Esophagus squamous epithelium (tissue), 4 donors: ENCODE results near the gene PCOLCE2.

ENCODE experiments used
- POLR2A ChIP-seq, 4 donors: fragments of 450-650 bp; IDR thresholded peaks; one replicate each; pipeline ENCODE4 v1.6.1; 2017; ENCODE audit warnings: antibody characterized with exemption in 4 of 4, mild to moderate bottlenecking in 4 of 4, moderate library complexity in 3 of 4
- TF ChIP-seq, protein P1 (sequence below), 6 experiments: fragments of 450-650 bp in 4 of 6; fragments of 200-600 bp in 2 of 6; sonication (generic) in 2 of 6; IDR thresholded peaks; one replicate each; pipeline ENCODE4 v1.5.1; 2016 to 2019; ENCODE audit warnings: antibody characterized with exemption in 6 of 6, mild to moderate bottlenecking in 4 of 6, moderate library complexity in 4 of 6

DNA sequence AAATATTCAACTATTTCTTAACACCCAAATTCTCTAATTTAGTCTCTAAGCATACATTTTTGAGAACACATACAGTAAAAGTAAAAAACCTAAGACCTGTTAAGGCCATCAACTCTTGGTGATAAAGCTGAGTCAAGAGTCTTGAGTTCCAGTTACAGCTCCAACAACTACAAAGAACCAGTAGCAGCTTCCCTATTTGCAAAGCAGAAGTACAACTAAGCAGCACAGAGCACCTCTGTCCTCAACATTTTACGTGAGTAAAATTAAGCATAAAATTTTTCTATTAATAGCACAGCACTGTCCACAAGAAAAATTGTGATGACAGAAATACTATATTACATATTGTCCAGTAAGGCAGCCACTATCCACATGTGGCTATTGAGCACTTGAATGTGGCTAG lies 4.4 kb downstream of the PCOLCE2 start:
- TF ChIP-seq, protein P1, sequence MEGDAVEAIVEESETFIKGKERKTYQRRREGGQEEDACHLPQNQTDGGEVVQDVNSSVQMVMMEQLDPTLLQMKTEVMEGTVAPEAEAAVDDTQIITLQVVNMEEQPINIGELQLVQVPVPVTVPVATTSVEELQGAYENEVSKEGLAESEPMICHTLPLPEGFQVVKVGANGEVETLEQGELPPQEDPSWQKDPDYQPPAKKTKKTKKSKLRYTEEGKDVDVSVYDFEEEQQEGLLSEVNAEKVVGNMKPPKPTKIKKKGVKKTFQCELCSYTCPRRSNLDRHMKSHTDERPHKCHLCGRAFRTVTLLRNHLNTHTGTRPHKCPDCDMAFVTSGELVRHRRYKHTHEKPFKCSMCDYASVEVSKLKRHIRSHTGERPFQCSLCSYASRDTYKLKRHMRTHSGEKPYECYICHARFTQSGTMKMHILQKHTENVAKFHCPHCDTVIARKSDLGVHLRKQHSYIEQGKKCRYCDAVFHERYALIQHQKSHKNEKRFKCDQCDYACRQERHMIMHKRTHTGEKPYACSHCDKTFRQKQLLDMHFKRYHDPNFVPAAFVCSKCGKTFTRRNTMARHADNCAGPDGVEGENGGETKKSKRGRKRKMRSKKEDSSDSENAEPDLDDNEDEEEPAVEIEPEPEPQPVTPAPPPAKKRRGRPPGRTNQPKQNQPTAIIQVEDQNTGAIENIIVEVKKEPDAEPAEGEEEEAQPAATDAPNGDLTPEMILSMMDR (IDR thresholded peaks at IDR 0.05): no peak
- no peak for TF ChIP-seq POLR2A (IDR thresholded peaks at IDR 0.05)
